WERI-Rb-1 (cell line): ENCODE results near the gene SGPP1.
A peak's percentile ranks its signal among the peaks of the same experiment; 100 is the strongest.
"Not testable (repeated sequence)": the region's sequence is repeated elsewhere in the genome, so short reads cannot be mapped to it uniquely, and the experiment has no call there.

Experiments used
- DNase-seq: peaks from one replicate; pipeline ENCODE4 v3.0.0-alpha.2; 2020
- H3K27ac ChIP-seq: fragments of 250-450 bp; sonication (Bioruptor Pico); 2 replicates; pipeline ENCODE4 v1.5.1; 2020; ENCODE audit warnings: mild to moderate bottlenecking, moderate library complexity
- H3K27me3 ChIP-seq: fragments of 250-450 bp; sonication (Bioruptor Pico); 2 replicates; pipeline ENCODE4 v1.5.1; 2021; ENCODE audit warnings: mild to moderate bottlenecking, low read depth, moderate library complexity; ENCODE audit not compliant: insufficient read depth, severe bottlenecking
- H3K36me3 ChIP-seq: fragments of 250-450 bp; sonication (Bioruptor Pico); 2 replicates; pipeline ENCODE4 v1.5.1; 2020; ENCODE audit warnings: mild to moderate bottlenecking, moderate library complexity
- H3K4me3 ChIP-seq: 2 replicates; pipeline ENCODE4 v1.5.1; 2011; ENCODE audit warnings: low read depth, mild to moderate bottlenecking, control low read depth, low read length
- H3K9me3 ChIP-seq: fragments of 250-450 bp; sonication (Bioruptor Pico); 2 replicates; pipeline ENCODE4 v1.5.1; 2021; ENCODE audit warnings: mild to moderate bottlenecking, moderate library complexity; ENCODE audit not compliant: severe bottlenecking
- CTCF ChIP-seq: IDR thresholded peaks from 2 replicates; pipeline ENCODE4 v1.5.1; 2011; ENCODE audit warnings: low read depth, mild to moderate bottlenecking, control low read depth, inconsistent platforms, low read length

SGPP1 gene

GRCh38 chr14:63662776-63663175, 65.1 kb downstream of the SGPP1 start:
- no peak for DNase-seq
- no peak for TF ChIP-seq CTCF
- Histone ChIP-seq H3K36me3 (no peaks in the 10 kb centered on the region), H3K27me3 (no peaks in the 10 kb centered on the region), H3K27ac (no peak overlapping the region), H3K9me3 (no peaks in the 10 kb centered on the region), H3K4me3 (no peak overlapping the region)

- DNase-seq, H3K27ac ChIP-seq, H3K4me3 ChIP-seq, H3K9me3 ChIP-seq, H3K36me3 ChIP-seq, H3K27me3 ChIP-seq: not testable (repeated sequence)
Measured at GRCh38 chr14:63661881-63662280, 66.0 kb downstream of the SGPP1 start.

- H3K9me3 ChIP-seq: no peaks in the 10 kb centered on the region
Measured at GRCh38 chr14:63659726-63660125, 68.1 kb downstream of the SGPP1 start.

GRCh38 chr14:63656194-63656593, 71.7 kb downstream of the SGPP1 start:
- no peaks in the 10 kb centered on the region for H3K9me3 ChIP-seq
- H3K27me3 ChIP-seq: no peaks in the 10 kb centered on the region
- no peak overlapping the region for H3K4me3 ChIP-seq
- DNase-seq: no peak
- H3K27ac ChIP-seq: no peak overlapping the region
- no peaks in the 10 kb centered on the region for H3K36me3 ChIP-seq
- TF ChIP-seq CTCF: no peak

More at GRCh38 chr14:63659726-63660125, 68.1 kb downstream of the SGPP1 start:
- Histone ChIP-seq H3K27ac (no peak overlapping the region), H3K4me3 (no peak overlapping the region), H3K36me3 (no peaks in the 10 kb centered on the region), H3K27me3 (no peaks in the 10 kb centered on the region)
- no peak for TF ChIP-seq CTCF
- peak; percentile 16 for DNase-seq

DNA sequence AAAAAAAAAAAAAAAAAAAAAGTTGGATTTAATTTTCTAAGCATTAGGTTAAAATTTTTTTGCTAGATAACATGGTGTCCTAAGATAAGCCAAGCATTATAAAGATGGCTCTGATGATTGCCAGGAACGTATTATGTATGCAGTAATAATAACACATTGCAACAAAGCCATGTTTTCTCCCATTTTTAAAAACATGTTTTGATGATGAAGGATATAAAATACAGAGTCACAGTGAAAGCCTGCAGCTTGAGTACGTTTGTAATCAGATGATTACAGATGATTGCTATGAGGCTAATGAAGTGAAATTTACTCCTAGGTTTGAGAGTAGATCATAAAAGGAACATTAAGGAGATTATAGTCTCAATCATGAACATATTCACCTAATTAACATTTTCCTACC, 72.9 kb downstream of the SGPP1 start:
- no peaks in the 10 kb centered on the region for H3K9me3 ChIP-seq
- DNase-seq: no peak
- H3K36me3 ChIP-seq: no peaks in the 10 kb centered on the region
- no peak overlapping the region for H3K27ac ChIP-seq
- no peak for TF ChIP-seq CTCF
- H3K4me3 ChIP-seq: no peak overlapping the region
- no peaks in the 10 kb centered on the region for H3K27me3 ChIP-seq

DNA sequence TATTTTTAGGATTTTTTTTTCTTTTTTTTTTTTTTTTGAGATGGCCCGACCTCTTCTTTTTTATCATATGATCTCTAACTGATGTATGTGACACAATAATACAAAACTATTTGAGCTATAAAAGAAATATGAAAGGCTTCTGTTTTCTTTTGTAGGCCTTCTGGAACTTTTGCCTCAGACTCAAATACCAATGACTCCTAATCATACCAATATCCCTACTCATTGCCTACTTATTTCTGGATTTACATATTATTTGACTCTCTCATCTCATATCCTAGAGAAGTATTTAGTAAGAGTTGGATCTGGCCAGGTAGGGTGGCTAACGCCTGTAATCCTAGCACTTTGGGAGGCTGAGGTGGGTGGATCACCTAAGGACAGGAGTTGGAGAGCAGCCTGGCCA, 73.5 kb downstream of the SGPP1 start:
- Histone ChIP-seq H3K27ac (no peak overlapping the region), H3K36me3 (no peaks in the 10 kb centered on the region), H3K9me3 (no peaks in the 10 kb centered on the region), H3K27me3 (no peaks in the 10 kb centered on the region), H3K4me3 (no peak overlapping the region)
- no peak for TF ChIP-seq CTCF
- DNase-seq: no peak

DNA sequence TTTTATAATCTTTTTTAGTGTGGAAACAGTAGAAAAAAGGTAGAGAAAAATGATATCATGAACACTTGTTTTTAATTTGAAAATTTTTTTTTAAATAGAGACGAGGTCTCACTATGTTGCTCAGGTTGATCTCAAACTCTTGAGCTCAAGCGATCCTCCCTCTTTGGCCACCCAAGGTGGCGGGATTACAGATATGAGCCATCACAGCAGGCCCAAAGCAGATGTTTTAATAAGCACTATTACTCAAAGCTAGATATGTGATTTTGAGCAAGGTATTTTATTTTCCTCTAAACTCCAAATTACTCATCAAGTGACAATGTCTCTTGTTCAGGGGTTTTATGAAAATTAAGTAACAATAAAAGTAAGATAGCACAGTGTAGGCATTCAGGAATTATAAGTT, 75.5 kb downstream of the SGPP1 start:
- Histone ChIP-seq H3K36me3 (no peaks in the 10 kb centered on the region), H3K9me3 (no peaks in the 10 kb centered on the region), H3K27ac (no peak overlapping the region), H3K27me3 (no peaks in the 10 kb centered on the region), H3K4me3 (no peak overlapping the region)
- no peak for TF ChIP-seq CTCF
- DNase-seq: no peak
